PC-3 (cell line): ENCODE data around the gene GRK1.

Source experiments
- CTCF ChIP-seq: fragments of 300-600 bp; sonication (generic); conservative IDR thresholded peaks from 2 replicates; pipeline ENCODE4 v1.5.1; 2017; ENCODE audit warnings: antibody characterized with exemption, low read depth, mild to moderate bottlenecking, low read length
- EZH2phosphoT487 ChIP-seq: fragments of 300-600 bp; sonication (generic); IDR thresholded peaks from 2 replicates; pipeline ENCODE4 v1.6.1; 2018; ENCODE audit warnings: mild to moderate bottlenecking, antibody characterized with exemption, low read length, borderline replicate concordance

GRCh38 chr13:113770937-113771336 is 103.9 kb downstream of the GRK1 start:
- TF ChIP-seq CTCF (no peak), EZH2phosphoT487 (no peak)
